ENCODE data around the gene BAZ2B.
"Not testable (repeated sequence)": the region's sequence is repeated elsewhere in the genome, so short reads cannot be mapped to it uniquely, and the experiment has no call there.

Gene BAZ2B

GRCh38 chr2:159535261-159535660 lies 81.1 kb downstream of the BAZ2B start:
- DNase-seq (ENCODE audit: low read depth, low spot score), result not testable (repeated sequence)

GRCh38 chr2:159531475-159531874 lies 84.9 kb downstream of the BAZ2B start:
- no peak for DNase-seq (ENCODE audit: low read depth, low spot score)

DNA sequence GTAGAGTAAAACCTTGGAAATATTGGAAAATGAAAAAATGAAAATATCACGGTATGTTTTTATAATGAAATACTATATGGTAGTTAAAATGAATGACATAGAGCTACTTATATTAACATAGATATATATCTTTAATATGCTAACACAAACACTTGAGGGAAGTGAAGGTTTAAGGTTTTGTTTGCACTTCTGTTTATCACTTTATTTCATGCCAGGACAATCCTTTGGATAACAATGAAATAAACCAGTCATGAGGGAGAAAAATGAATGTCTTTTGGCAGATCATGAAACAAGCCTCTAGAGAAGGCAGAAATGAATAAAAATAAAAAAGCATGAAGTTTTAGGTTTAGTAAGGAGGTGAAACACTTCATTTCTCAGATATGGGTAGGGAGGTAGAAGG lies 89.9 kb downstream of the BAZ2B start:
- no peak for DNase-seq (ENCODE audit: low read depth, low spot score)

- DNase-seq (ENCODE audit: low read depth, low spot score), result no peak
Observed at GRCh38 chr2:159525012-159525411, 91.3 kb downstream of the BAZ2B start.

GRCh38 chr2:159521272-159521671 lies 95.1 kb downstream of the BAZ2B start:
- no peak for DNase-seq (ENCODE audit: low read depth, low spot score)

DNA sequence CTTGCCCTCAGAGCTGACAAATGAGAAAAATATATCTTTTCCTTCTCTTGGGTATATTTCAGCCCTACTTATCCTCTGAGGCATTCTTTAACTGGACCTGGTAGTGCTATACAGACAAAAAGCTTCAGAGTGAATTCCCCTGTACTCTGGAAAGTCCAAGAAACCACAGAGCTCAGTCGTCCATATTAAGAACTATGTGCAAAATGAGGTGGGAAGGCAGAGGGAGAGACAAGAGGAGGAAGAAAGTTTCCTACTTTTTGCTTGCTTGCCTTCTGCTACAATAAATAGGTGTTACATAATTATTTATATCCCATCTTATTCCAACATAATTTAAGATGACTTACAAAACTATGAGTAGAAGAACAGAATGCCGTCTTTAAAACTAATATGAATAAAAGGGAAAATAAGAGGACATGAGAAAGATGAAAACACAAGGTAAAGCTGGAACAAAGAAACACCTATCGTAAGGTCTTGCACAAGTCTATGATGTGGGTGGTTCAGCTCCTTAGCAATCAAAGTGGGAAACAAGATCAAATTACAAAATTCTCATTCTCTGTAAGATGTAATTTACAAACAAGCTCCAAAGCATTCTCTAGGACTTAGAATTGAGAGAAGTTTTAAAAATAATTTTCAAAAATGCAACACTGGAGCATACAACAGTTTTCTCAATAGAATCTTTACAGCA lies 97.9 kb downstream of the BAZ2B start:
- DNase-seq (ENCODE audit: low read depth, low spot score), result no peak

- peak; percentile 17 for DNase-seq (ENCODE audit: low read depth, low spot score)
Observed at GRCh38 chr2:159516241-159516758, 100.0 kb downstream of the BAZ2B start.

GRCh38 chr2:159515441-159515840 lies 100.9 kb downstream of the BAZ2B start:
- DNase-seq (ENCODE audit: low read depth, low spot score), result no peak

DNA sequence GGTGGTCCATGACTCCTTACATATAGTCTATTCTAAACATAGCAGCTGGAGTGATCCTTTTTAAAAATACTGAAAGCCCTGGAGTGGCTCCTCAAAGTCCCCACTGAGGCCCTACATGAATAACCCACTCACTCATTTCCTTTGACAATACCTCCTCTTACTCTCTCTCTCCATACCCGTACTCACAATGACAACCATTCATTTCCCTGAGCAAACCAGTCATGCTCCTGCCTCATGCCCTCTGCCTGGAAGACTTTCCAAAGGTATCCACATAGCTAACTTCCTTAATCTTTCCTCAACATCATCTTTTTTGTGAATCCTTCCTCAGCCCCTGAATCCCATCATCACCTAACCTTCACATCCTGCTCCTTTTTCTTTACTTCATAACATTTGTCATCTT lies 102.6 kb downstream of the BAZ2B start:
- no peak for DNase-seq (ENCODE audit: low read depth, low spot score)

- DNase-seq (ENCODE audit: low read depth, low spot score), result no peak
Observed at GRCh38 chr2:159508140-159508539, 108.2 kb downstream of the BAZ2B start.

GRCh38 chr2:159506764-159507440 lies 109.4 kb downstream of the BAZ2B start:
- DNase-seq (ENCODE audit: low read depth, low spot score), result no peak

GRCh38 chr2:159506202-159506601 lies 110.1 kb downstream of the BAZ2B start:
- no peak for DNase-seq (ENCODE audit: low read depth, low spot score)

DNA sequence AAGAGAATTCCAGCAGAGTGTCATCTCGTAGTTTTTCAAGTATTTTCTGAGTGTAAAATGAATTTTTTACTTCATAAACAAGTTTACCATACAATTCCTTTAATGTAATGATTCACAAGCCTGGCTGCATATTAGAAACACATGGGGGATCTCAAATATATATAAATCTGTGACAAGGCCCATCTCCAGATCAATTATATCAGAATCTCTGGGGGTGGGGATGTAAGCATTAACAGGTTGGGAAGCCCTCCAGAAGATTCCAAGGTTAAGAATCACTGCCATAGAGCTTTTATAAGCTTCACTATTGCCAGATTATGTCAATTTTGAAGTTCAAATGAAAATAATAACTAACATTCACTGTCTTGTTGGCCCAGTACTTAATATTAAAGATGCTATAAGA lies 111.2 kb downstream of the BAZ2B start:
- no peak for DNase-seq (ENCODE audit: low read depth, low spot score)

DNA sequence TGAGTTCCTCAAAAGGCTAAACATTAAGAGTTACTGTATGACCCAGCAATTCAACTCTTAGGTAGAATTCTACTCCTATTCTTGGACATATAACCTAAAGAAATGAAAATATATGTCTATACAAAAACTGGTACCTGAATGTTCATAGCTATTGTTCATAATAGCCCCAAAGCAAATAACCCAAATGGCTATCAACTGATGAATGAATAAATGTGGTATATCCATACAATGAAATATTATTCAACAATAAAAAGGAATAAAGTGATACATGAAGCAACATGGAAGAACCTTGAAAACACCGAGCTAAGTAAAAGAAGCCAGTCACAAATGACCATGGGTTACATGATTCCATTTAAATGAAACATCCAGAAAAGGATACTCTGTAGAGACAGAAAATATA lies 114.6 kb downstream of the BAZ2B start:
- no peak for DNase-seq (ENCODE audit: low read depth, low spot score)

DNA sequence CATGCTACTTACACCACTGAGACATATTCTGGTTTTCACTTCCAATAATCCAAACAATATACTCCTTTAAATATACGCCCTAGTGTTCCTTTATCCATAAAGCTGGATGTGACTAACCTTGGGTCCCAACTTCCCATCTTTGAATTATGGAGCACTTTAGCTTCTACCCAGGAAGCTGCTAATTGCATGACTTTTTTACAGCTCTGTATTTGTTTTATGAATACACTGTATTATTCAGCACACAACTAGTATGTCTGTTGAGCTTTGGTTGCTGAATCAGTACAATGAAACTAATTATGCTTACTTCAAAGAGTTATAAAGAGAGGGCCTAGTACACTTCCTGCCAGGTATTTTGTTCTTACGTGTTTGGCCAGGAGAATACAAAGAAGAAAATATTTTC lies 118.5 kb downstream of the BAZ2B start:
- DNase-seq (ENCODE audit: low read depth, low spot score), result no peak

GRCh38 chr2:159497256-159497655 lies 119.1 kb downstream of the BAZ2B start:
- peak; percentile 21 for DNase-seq (ENCODE audit: low read depth, low spot score)

DNA sequence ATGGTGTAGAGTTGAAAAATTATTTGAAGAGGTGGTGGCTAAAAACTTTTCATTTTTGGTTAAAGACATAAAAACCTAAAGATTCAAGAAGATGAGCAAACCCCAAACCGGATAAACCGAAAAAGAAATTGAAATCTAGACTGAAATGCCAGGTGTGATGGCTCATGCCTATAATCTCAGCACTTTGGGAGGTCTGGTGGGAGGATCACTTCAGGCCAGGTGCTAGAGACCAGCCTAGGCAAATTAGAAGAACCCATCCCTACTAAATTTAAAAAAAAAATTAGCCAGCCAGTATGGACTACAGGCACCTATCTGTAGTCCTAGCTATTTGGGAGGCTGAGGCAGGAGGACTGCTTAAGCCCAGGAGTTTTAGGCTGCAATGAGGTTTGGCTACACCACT lies 126.9 kb downstream of the BAZ2B start:
- DNase-seq (ENCODE audit: low read depth, low spot score), result no peak

DNA sequence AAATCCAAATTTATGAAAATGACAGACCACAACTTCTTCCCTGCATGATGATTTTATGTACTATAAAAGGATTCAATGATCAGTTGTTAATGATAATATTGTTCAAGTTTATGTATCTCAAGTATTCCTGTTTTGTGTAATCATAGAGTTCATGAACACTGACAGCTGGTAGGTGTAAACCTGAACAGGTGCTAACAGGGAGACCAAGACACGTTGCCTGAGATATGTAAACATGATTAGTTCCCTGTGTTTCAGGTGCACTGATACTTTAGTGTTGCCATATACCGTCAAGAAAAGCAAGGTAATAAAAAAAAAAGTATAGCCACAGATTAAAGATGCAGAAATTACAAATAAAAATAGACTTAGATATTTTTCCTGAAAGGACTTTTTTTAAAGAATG lies 131.8 kb downstream of the BAZ2B start:
- no peak for DNase-seq (ENCODE audit: low read depth, low spot score)

- no peak for DNase-seq (ENCODE audit: low read depth, low spot score)
Observed at GRCh38 chr2:159476329-159476728, 140.0 kb downstream of the BAZ2B start.

DNA sequence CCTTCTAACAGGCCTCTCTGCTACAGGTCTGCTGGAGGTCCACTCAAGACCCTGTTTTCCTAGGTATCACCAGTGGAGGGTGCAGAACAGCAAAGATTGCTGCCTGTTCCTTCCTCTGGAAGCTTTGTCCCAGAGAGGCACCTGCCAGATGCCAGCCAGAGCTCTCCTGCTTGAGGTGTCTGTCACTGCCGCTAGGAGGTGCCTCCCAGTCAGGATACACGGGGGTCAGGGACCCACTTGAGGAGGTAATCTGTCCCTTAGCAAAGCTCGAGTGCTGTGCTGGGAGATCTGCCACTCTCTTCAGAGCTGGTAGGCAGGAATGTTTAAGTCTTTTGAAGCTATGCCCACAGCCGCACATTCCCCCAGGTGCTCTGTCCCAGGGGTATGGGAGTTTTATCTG lies 140.6 kb downstream of the BAZ2B start:
- no peak for DNase-seq (ENCODE audit: low read depth, low spot score)

- DNase-seq (ENCODE audit: low read depth, low spot score), result no peak
Observed at GRCh38 chr2:159471340-159471739, 145.0 kb downstream of the BAZ2B start.

- no peak for DNase-seq (ENCODE audit: low read depth, low spot score)
Observed at GRCh38 chr2:159468257-159468656, 148.1 kb downstream of the BAZ2B start.

GRCh38 chr2:159462961-159463360 lies 153.4 kb downstream of the BAZ2B start:
- no peak for DNase-seq (ENCODE audit: low read depth, low spot score)
